Osteocyte (in vitro differentiated cells): ENCODE results near the gene SH3BP5L. TPM values are rescaled to one million over a fixed set of nuclear protein-coding genes. Genes with fewer than 3 reads are reported as not detected.
"Not testable (repeated sequence)": the region's sequence is repeated elsewhere in the genome, so short reads cannot be mapped to it uniquely, and the experiment has no call there.

ENCODE experiments used
- DNase-seq: peaks from one replicate; pipeline ENCODE4 v3.0.0; 2021; ENCODE audit warnings: mixed read lengths; ENCODE audit not compliant: unreplicated experiment; ENCODE audit errors: extremely low spot score
- H3K27ac Mint-ChIP-seq: one replicate; pipeline ENCODE4 v1.8.0; 2021; ENCODE audit warnings: mild to moderate bottlenecking, mixed read lengths; ENCODE audit not compliant: unreplicated experiment
- H3K27me3 Mint-ChIP-seq: one replicate; pipeline ENCODE4 v1.8.0; 2021; ENCODE audit warnings: mixed read lengths; ENCODE audit not compliant: unreplicated experiment
- H3K36me3 Mint-ChIP-seq: one replicate; pipeline ENCODE4 v1.8.0; 2021; ENCODE audit warnings: mixed read lengths; ENCODE audit not compliant: unreplicated experiment
- H3K4me1 Mint-ChIP-seq: one replicate; pipeline ENCODE4 v1.8.0; 2021; ENCODE audit warnings: mixed read lengths; ENCODE audit not compliant: unreplicated experiment
- H3K4me3 Mint-ChIP-seq: one replicate; pipeline ENCODE4 v1.8.0; 2021; ENCODE audit warnings: mild to moderate bottlenecking, moderate library complexity, mixed read lengths; ENCODE audit not compliant: unreplicated experiment
- H3K9me3 Mint-ChIP-seq: one replicate; pipeline ENCODE4 v1.8.0; 2021; ENCODE audit warnings: mixed read lengths; ENCODE audit not compliant: unreplicated experiment
- total RNA-seq: library from RNA; stranded (reverse); gene quantifications from 2 replicates; pipeline ENCODE4 v1.2.1, GENCODE V29; 2021
- TF ChIP-seq, protein P1 (sequence below): fragments of 200-600 bp; sonication (generic); IDR thresholded peaks from 2 replicates; pipeline ENCODE4 v1.5.0; 2021; ENCODE audit warnings: antibody characterized with exemption, mild to moderate bottlenecking, moderate library complexity

SH3BP5L gene
- total RNA-seq, 1 donor from 2014 or later = 32.4 TPM

DNA sequence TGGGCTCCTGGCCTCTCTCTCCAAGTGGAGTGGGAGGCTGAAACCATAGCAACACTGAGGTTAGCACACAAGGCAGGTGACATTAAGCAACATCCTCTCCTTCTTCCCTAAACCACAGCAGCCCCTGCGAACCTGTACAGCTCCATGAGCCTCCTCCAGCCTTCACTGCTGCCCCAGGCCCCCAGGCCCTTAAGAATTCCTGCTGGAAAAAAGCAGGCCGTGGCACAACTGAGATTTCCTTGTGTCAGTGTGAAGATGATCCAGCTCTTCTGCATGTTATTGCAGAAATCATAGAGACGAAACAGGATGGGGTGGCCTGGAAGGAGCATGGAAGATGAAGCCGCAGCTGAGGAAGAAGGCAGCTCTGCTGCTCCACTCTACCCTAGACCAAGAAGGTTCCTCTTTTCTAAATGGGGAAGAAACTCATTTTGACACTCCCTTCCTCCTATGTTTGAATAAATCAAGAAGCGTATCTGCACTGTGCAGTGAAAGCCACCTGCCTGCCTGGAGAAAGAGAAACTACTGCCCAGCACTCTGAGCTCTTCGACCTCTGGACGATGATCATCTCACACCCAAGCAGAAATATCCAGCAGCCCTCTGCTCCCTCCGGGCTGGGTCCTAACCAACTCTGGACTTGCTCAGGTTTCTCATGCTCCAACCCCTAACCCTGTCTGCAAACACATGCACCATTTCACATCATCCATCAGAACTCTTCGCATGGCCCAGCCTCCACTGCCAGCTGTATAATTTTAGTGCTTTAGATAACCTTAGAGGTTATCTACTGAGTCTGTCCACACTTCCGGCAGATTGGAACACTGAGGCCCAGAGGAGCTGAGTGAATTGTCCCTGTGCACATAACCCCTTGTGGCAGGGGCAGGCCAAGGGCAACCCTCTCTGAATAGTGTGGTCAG lies 20.7 kb downstream of the SH3BP5L start:
- H3K9me3 Mint-ChIP-seq = peaks cover 3% of the 10 kb centered on the region
- no peak overlapping the region for H3K27ac Mint-ChIP-seq
- DNase-seq = no peak
- TF ChIP-seq, protein P1, sequence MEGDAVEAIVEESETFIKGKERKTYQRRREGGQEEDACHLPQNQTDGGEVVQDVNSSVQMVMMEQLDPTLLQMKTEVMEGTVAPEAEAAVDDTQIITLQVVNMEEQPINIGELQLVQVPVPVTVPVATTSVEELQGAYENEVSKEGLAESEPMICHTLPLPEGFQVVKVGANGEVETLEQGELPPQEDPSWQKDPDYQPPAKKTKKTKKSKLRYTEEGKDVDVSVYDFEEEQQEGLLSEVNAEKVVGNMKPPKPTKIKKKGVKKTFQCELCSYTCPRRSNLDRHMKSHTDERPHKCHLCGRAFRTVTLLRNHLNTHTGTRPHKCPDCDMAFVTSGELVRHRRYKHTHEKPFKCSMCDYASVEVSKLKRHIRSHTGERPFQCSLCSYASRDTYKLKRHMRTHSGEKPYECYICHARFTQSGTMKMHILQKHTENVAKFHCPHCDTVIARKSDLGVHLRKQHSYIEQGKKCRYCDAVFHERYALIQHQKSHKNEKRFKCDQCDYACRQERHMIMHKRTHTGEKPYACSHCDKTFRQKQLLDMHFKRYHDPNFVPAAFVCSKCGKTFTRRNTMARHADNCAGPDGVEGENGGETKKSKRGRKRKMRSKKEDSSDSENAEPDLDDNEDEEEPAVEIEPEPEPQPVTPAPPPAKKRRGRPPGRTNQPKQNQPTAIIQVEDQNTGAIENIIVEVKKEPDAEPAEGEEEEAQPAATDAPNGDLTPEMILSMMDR = no peak
- H3K36me3 Mint-ChIP-seq = no peaks in the 10 kb centered on the region
- H3K4me3 Mint-ChIP-seq = no peak overlapping the region
- H3K4me1 Mint-ChIP-seq = peaks cover 2% of the 10 kb centered on the region
- H3K27me3 Mint-ChIP-seq = peaks cover 13% of the 10 kb centered on the region

DNA sequence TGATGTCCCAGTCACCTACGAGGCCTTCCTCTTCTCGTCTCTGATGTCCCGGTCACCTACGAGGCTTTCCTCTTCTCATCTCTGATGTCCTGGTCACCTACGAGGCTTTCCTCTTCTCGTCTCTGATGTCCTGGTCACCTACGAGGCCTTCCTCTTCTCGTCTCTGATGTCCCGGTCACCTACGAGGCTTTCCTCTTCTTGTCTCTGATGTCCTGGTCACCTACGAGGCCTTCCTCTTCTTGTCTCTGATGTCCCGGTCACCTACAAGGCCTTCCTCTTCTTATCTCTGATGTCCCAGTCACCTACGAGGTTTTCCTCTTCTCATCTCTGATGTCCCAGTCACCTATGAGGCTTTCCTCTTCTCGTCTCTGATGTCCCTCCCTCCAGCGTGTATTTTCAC lies 22.2 kb downstream of the SH3BP5L start:
- not testable (repeated sequence) for DNase-seq, H3K4me3 Mint-ChIP-seq, H3K36me3 Mint-ChIP-seq, H3K4me1 Mint-ChIP-seq, H3K9me3 Mint-ChIP-seq, H3K27ac Mint-ChIP-seq
- H3K27me3 Mint-ChIP-seq = peaks cover 15% of the 10 kb centered on the region

- no peaks in the 10 kb centered on the region for H3K4me1 Mint-ChIP-seq
- peaks cover 22% of the 10 kb centered on the region for H3K27me3 Mint-ChIP-seq
- H3K36me3 Mint-ChIP-seq = no peaks in the 10 kb centered on the region
- H3K4me3 Mint-ChIP-seq = no peak overlapping the region
- TF ChIP-seq, protein P1 = no peak
- no peak overlapping the region for H3K27ac Mint-ChIP-seq
- peaks cover 3% of the 10 kb centered on the region for H3K9me3 Mint-ChIP-seq
- DNase-seq = no peak
Observed at GRCh38 chr1:248802454-248802853, 23.3 kb downstream of the SH3BP5L start.

- Mint-ChIP-seq H3K9me3 (peaks cover 3% of the 10 kb centered on the region), H3K36me3 (no peaks in the 10 kb centered on the region), H3K27ac (no peak overlapping the region), H3K27me3 (peaks cover 28% of the 10 kb centered on the region), H3K4me3 (no peak overlapping the region), H3K4me1 (no peaks in the 10 kb centered on the region)
- TF ChIP-seq, protein P1 = no peak
- DNase-seq = no peak
Observed at GRCh38 chr1:248800459-248800858, 25.3 kb downstream of the SH3BP5L start.

- H3K27me3 Mint-ChIP-seq = peaks cover 28% of the 10 kb centered on the region
- H3K4me1 Mint-ChIP-seq = no peaks in the 10 kb centered on the region
- peaks cover 6% of the 10 kb centered on the region for H3K9me3 Mint-ChIP-seq
- no peak overlapping the region for H3K27ac Mint-ChIP-seq
- TF ChIP-seq, protein P1 = no peak
- no peaks in the 10 kb centered on the region for H3K36me3 Mint-ChIP-seq
- H3K4me3 Mint-ChIP-seq = no peak overlapping the region
- no peak for DNase-seq
Observed at GRCh38 chr1:248798791-248799190, 26.9 kb downstream of the SH3BP5L start.

GRCh38 chr1:248794663-248795062 lies 31.1 kb downstream of the SH3BP5L start:
- H3K9me3 Mint-ChIP-seq, H3K27ac Mint-ChIP-seq, H3K36me3 Mint-ChIP-seq, H3K4me1 Mint-ChIP-seq, H3K4me3 Mint-ChIP-seq: not testable (repeated sequence)
- peaks cover 16% of the 10 kb centered on the region for H3K27me3 Mint-ChIP-seq
- peak; percentile 34 for DNase-seq
